ENCODE results near the gene RBMS1.

DNA sequence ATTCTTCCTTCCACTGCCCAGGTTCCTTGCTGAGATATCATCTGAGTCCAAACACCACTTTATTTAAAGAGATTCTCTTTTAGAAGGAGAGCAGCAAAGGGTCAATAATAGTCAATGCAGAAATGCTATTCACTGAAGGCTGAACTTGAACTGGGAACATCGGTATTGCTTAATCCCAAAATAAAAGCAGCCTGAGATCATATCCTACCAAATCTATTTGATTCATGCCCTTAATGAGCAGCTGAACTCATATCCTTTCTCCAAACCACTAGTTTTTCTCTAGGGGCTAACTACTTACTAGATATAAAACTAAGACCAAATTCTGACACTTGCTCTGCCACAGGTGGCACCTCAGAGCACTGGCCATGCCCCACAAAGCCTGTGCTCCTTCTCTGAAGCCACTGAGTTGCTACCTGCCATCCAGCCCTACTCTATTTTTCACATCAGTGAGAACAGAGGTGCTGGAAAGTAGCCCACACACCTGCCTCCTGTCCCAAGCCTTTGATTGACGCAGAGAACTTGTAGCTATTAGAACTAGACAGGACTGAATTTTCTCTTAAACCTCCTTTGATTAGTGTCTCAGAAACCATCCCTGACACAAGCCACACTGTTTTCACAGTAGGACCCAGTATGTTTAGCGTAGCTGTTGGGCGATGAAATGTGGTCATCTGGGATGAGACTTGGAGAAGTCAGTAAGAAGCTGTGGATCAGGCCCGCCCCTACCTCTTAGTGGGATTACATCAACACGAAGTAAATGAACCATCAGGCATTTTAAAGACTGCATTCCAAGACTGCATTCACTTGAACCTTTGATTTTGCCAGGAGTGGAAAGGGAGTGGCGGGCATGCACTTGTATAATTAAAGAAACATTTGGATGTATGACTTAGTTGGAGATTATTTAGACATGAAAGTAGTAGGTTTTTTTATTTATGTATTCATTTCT is 124.3 kb downstream of the RBMS1 start:
- TF ChIP-seq, protein P1, sequence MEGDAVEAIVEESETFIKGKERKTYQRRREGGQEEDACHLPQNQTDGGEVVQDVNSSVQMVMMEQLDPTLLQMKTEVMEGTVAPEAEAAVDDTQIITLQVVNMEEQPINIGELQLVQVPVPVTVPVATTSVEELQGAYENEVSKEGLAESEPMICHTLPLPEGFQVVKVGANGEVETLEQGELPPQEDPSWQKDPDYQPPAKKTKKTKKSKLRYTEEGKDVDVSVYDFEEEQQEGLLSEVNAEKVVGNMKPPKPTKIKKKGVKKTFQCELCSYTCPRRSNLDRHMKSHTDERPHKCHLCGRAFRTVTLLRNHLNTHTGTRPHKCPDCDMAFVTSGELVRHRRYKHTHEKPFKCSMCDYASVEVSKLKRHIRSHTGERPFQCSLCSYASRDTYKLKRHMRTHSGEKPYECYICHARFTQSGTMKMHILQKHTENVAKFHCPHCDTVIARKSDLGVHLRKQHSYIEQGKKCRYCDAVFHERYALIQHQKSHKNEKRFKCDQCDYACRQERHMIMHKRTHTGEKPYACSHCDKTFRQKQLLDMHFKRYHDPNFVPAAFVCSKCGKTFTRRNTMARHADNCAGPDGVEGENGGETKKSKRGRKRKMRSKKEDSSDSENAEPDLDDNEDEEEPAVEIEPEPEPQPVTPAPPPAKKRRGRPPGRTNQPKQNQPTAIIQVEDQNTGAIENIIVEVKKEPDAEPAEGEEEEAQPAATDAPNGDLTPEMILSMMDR (conservative IDR thresholded peaks at IDR 0.05; ENCODE audit: low read length), result no peak
- no peak for TF ChIP-seq EZH2phosphoT487 (IDR thresholded peaks at IDR 0.05; ENCODE audit: borderline replicate concordance)
